ENCODE results near the gene CGB1.

Gene CGB1

DNA sequence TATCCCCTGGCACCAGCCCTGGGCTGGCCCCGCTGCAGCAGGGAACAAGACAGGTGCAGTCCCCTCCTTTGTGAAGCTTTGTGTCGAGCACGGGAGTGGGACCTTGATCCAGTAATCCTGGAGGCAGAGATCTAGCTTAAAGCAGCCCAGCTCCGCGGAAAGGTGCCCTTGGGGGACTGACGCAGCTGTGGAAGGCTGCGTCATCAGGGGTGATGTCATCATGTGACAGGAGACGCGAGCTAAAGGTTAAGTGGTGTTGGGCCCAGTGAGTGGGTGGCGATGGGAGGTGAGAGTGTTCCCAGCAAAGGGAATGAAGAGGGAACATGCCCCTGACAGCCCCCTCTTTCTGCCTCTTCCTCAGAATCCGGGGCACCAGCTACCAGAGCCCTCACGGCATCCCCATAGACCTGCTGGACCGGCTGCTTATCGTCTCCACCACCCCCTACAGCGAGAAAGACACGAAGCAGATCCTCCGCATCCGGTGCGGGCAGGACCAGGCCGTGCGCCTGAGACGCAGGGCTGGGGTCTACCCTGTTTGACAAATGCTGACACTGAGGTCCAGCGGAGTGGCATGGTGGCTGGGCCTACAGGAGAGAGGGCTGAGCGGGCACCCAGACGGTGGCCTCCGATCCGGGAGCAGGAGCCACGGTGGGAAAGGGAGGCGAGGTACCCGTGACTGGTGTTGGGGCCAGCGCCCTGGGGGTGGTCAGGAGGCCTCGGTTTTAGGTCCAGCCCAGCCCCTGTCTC lies 22.4 kb downstream of the CGB1 start:
- no peaks in the 10 kb centered on the region for H3F3A ChIP-seq (ENCODE audit: insufficient read depth, low read length)
- H4K20me1 ChIP-seq (ENCODE audit: insufficient read depth, low read length) = no peaks in the 10 kb centered on the region
- no peak overlapping the region for H2AFZ ChIP-seq (ENCODE audit: low read length)
- H3K36me3 ChIP-seq (replicated peaks; ENCODE audit: insufficient read depth, low read length) = no peaks in the 10 kb centered on the region
- peaks cover 13% of the 10 kb centered on the region for H3K27me3 ChIP-seq (replicated peaks; ENCODE audit: insufficient read depth, low read length)
- no peaks in the 10 kb centered on the region for H3K79me2 ChIP-seq (ENCODE audit: low read length)
- no peak for DNase-seq
- H3K27ac ChIP-seq (ENCODE audit: low read length) = no peak overlapping the region
- H3K9me3 ChIP-seq (replicated peaks; ENCODE audit: insufficient read depth, low read length) = no peaks in the 10 kb centered on the region
- no peaks in the 10 kb centered on the region for H3K4me1 ChIP-seq (ENCODE audit: low read length)
- H3K9me2 ChIP-seq (replicated peaks; ENCODE audit: insufficient read depth, low read length) = no peaks in the 10 kb centered on the region
- H3K4me3 ChIP-seq (ENCODE audit: low read length) = no peak overlapping the region
- no peak overlapping the region for H3K9ac ChIP-seq (ENCODE audit: low read length)
- H3K4me2 ChIP-seq (ENCODE audit: low read depth, low read length) = no peak overlapping the region
- TF ChIP-seq EZH2phosphoT487 (IDR thresholded peaks at IDR 0.05; ENCODE audit: low read length) (no peak), EZH2 (optimal IDR thresholded peaks at IDR 0.05; ENCODE audit: low read depth, low read length) (no peak)
- TF ChIP-seq, protein P1, sequence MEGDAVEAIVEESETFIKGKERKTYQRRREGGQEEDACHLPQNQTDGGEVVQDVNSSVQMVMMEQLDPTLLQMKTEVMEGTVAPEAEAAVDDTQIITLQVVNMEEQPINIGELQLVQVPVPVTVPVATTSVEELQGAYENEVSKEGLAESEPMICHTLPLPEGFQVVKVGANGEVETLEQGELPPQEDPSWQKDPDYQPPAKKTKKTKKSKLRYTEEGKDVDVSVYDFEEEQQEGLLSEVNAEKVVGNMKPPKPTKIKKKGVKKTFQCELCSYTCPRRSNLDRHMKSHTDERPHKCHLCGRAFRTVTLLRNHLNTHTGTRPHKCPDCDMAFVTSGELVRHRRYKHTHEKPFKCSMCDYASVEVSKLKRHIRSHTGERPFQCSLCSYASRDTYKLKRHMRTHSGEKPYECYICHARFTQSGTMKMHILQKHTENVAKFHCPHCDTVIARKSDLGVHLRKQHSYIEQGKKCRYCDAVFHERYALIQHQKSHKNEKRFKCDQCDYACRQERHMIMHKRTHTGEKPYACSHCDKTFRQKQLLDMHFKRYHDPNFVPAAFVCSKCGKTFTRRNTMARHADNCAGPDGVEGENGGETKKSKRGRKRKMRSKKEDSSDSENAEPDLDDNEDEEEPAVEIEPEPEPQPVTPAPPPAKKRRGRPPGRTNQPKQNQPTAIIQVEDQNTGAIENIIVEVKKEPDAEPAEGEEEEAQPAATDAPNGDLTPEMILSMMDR (IDR thresholded peaks at IDR 0.05; ENCODE audit: low read length) = no peak

DNA sequence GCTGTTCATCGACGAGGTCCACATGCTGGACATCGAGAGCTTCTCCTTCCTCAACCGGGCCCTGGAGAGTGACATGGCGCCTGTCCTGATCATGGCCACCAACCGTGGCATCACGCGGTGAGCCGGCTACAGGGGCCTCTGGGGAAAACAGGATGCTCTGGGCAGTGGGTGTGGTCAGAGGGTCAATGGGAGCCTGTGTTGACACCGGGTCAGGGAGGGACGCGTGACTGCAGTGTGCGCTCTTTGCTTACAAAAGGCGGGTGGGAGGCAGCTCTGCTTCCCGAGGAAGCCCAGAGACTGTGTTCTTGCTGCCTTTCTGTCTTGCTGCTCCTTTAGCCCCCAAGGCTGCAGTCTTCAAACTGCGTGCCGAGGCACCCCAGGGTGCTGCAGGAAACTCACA lies 25.5 kb downstream of the CGB1 start:
- 0 out of 2 replicates have a peak, but pooled peaks cover under 1% of the 10 kb centered on the region for H3K36me3 ChIP-seq (replicated peaks; ENCODE audit: insufficient read depth, low read length)

DNA sequence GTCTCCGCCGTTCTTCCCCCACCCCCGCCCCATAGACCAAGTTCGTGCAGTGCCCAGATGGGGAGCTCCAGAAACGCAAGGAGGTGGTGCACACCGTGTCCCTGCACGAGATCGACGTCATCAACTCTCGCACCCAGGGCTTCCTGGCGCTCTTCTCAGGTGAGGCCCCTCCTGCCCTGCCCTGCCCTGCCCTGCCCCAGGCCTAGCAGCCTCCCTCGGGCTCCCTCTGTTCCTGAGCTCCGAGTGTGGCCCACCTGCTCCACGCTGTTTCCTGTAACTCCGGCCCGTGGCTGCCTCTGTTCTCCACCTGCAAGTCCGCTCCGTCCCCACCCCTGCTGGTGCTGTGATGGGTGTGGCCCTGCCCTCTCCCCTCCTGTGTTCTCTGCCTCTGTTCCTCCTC lies 26.2 kb downstream of the CGB1 start:
- H2AFZ ChIP-seq (ENCODE audit: low read length) = no peak overlapping the region
- no peak overlapping the region for H3K4me3 ChIP-seq (ENCODE audit: low read length)
- H3K9me3 ChIP-seq (replicated peaks; ENCODE audit: insufficient read depth, low read length) = no peaks in the 10 kb centered on the region
- H3K36me3 ChIP-seq (replicated peaks; ENCODE audit: insufficient read depth, low read length) = 0 out of 2 replicates have a peak, but pooled peaks cover 3% of the 10 kb centered on the region
- H3K9me2 ChIP-seq (replicated peaks; ENCODE audit: insufficient read depth, low read length) = no peaks in the 10 kb centered on the region
- no peak overlapping the region for H3K9ac ChIP-seq (ENCODE audit: low read length)
- no peak overlapping the region for H3K4me2 ChIP-seq (ENCODE audit: low read depth, low read length)
- no peaks in the 10 kb centered on the region for H3K79me2 ChIP-seq (ENCODE audit: low read length)
- no peaks in the 10 kb centered on the region for H3K27me3 ChIP-seq (replicated peaks; ENCODE audit: insufficient read depth, low read length)
- no peak for TF ChIP-seq EZH2 (optimal IDR thresholded peaks at IDR 0.05; ENCODE audit: low read depth, low read length)
- no peak for TF ChIP-seq EZH2phosphoT487 (IDR thresholded peaks at IDR 0.05; ENCODE audit: low read length)
- TF ChIP-seq, protein P1 (IDR thresholded peaks at IDR 0.05; ENCODE audit: low read length) = no peak
- H4K20me1 ChIP-seq (ENCODE audit: insufficient read depth, low read length) = no peaks in the 10 kb centered on the region
- no peak overlapping the region for H3K27ac ChIP-seq (ENCODE audit: low read length)
- no peak for DNase-seq
- no peaks in the 10 kb centered on the region for H3K4me1 ChIP-seq (ENCODE audit: low read length)
- no peaks in the 10 kb centered on the region for H3F3A ChIP-seq (ENCODE audit: insufficient read depth, low read length)

More for the DNA sequence above, 25.5 kb downstream of the CGB1 start:
- no peaks in the 10 kb centered on the region for H4K20me1 ChIP-seq (ENCODE audit: insufficient read depth, low read length)
- H3K4me1 ChIP-seq (ENCODE audit: low read length) = no peaks in the 10 kb centered on the region
- no peak overlapping the region for H3K27ac ChIP-seq (ENCODE audit: low read length)
- H3K9ac ChIP-seq (ENCODE audit: low read length) = no peak overlapping the region
- no peaks in the 10 kb centered on the region for H3K27me3 ChIP-seq (replicated peaks; ENCODE audit: insufficient read depth, low read length)
- no peaks in the 10 kb centered on the region for H3F3A ChIP-seq (ENCODE audit: insufficient read depth, low read length)
- no peak overlapping the region for H3K4me3 ChIP-seq (ENCODE audit: low read length)
- H3K79me2 ChIP-seq (ENCODE audit: low read length) = no peaks in the 10 kb centered on the region
- TF ChIP-seq, protein P1 (IDR thresholded peaks at IDR 0.05; ENCODE audit: low read length) = no peak
- TF ChIP-seq EZH2phosphoT487 (IDR thresholded peaks at IDR 0.05; ENCODE audit: low read length) (no peak), EZH2 (optimal IDR thresholded peaks at IDR 0.05; ENCODE audit: low read depth, low read length) (no peak)
- no peak overlapping the region for H3K4me2 ChIP-seq (ENCODE audit: low read depth, low read length)
- no peaks in the 10 kb centered on the region for H3K9me3 ChIP-seq (replicated peaks; ENCODE audit: insufficient read depth, low read length)
- H2AFZ ChIP-seq (ENCODE audit: low read length) = no peak overlapping the region
- H3K9me2 ChIP-seq (replicated peaks; ENCODE audit: insufficient read depth, low read length) = no peaks in the 10 kb centered on the region
- DNase-seq = no peak
